Measurements from ENCODE around the gene EMP2.
"Not testable (repeated sequence)": the region's sequence is repeated elsewhere in the genome, so short reads cannot be mapped to it uniquely, and the experiment has no call there.

Gene EMP2

GRCh38 chr16:10538583-10538982, 41.8 kb downstream of the EMP2 start:
- Histone ChIP-seq H3K27me3 (ENCODE audit: control insufficient read depth in 5 of 5, insufficient read depth in 4 of 5, low read length in 5 of 5) (no peaks in the 10 kb centered on the region), H3K27ac (ENCODE audit: low read depth, low read length) (no peak overlapping the region), H3K9me3 (ENCODE audit: control insufficient read depth in 5 of 5, low read length in 5 of 5) (no peaks in the 10 kb centered on the region), H3K4me3 (ENCODE audit: low read depth in 1 of 5, low read length in 5 of 5) (no peak overlapping the region), H3K9ac (ENCODE audit: low read length in 5 of 5) (no peak overlapping the region), H3K36me3 (ENCODE audit: control insufficient read depth in 5 of 5, insufficient read depth in 5 of 5, low read length in 5 of 5) (peaks cover 0 to 81% (median 58%) of the 10 kb centered on the region in 5 donors), H3K4me1 (ENCODE audit: control insufficient read depth in 5 of 5, insufficient read depth in 5 of 5, low read length in 5 of 5) (peaks cover 0 to 2% (median 0%) of the 10 kb centered on the region in 5 donors)

DNA sequence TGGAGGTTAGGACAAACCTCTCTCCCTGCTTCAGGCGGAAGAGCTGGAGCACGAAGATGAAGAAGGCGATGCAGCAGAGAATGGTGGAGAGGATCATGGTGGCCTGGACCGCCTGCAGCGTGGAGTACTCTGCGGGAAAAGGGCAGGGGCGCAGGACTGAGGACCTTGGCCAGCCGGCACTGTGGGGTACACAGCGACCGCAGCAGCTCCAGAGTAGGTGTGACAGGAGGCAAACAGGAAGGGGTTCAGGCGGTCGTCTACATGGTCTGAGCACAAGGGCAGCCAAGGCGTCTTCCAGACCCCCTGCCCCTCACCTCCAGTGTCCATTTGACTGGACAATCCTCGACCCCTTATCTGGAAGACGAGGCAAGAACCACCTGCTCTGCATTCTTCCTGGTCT, 42.5 kb downstream of the EMP2 start:
- no peaks in the 10 kb centered on the region for H3K9me3 ChIP-seq (ENCODE audit: control insufficient read depth in 5 of 5, low read length in 5 of 5)
- peaks cover 0 to 81% (median 56%) of the 10 kb centered on the region in 5 donors for H3K36me3 ChIP-seq (ENCODE audit: control insufficient read depth in 5 of 5, insufficient read depth in 5 of 5, low read length in 5 of 5)
- H3K9ac ChIP-seq (ENCODE audit: low read length in 5 of 5) = no peak overlapping the region
- H3K27me3 ChIP-seq (ENCODE audit: control insufficient read depth in 5 of 5, insufficient read depth in 4 of 5, low read length in 5 of 5) = no peaks in the 10 kb centered on the region
- no peak overlapping the region for H3K27ac ChIP-seq (ENCODE audit: low read depth, low read length)
- no peak overlapping the region for H3K4me3 ChIP-seq (ENCODE audit: low read depth in 1 of 5, low read length in 5 of 5)
- H3K4me1 ChIP-seq (ENCODE audit: control insufficient read depth in 5 of 5, insufficient read depth in 5 of 5, low read length in 5 of 5) = peaks cover 0 to 2% (median 0%) of the 10 kb centered on the region in 5 donors

- Histone ChIP-seq H3K27ac (ENCODE audit: low read depth, low read length) (no peak overlapping the region), H3K9ac (ENCODE audit: low read length in 5 of 5) (no peak overlapping the region), H3K9me3 (ENCODE audit: control insufficient read depth in 5 of 5, low read length in 5 of 5) (no peaks in the 10 kb centered on the region), H3K4me3 (ENCODE audit: low read depth in 1 of 5, low read length in 5 of 5) (no peak overlapping the region), H3K4me1 (ENCODE audit: control insufficient read depth in 5 of 5, insufficient read depth in 5 of 5, low read length in 5 of 5) (peaks cover 0 to 2% (median 0%) of the 10 kb centered on the region in 5 donors), H3K27me3 (ENCODE audit: control insufficient read depth in 5 of 5, insufficient read depth in 4 of 5, low read length in 5 of 5) (no peaks in the 10 kb centered on the region), H3K36me3 (ENCODE audit: control insufficient read depth in 5 of 5, insufficient read depth in 5 of 5, low read length in 5 of 5) (peaks cover 0 to 84% (median 62%) of the 10 kb centered on the region in 5 donors)
Measured at GRCh38 chr16:10536814-10537389, 43.5 kb downstream of the EMP2 start.

GRCh38 chr16:10536328-10536727, 44.1 kb downstream of the EMP2 start:
- not testable (repeated sequence) for H3K4me3 ChIP-seq (ENCODE audit: low read depth in 1 of 5, low read length in 5 of 5); H3K27me3 ChIP-seq (ENCODE audit: control insufficient read depth in 5 of 5, insufficient read depth in 4 of 5, low read length in 5 of 5); H3K9me3 ChIP-seq (ENCODE audit: control insufficient read depth in 5 of 5, low read length in 5 of 5); H3K4me1 ChIP-seq (ENCODE audit: control insufficient read depth in 5 of 5, insufficient read depth in 5 of 5, low read length in 5 of 5); H3K27ac ChIP-seq (ENCODE audit: low read depth, low read length); H3K9ac ChIP-seq (ENCODE audit: low read length in 5 of 5)
- H3K36me3 ChIP-seq (ENCODE audit: control insufficient read depth in 5 of 5, insufficient read depth in 5 of 5, low read length in 5 of 5) = peaks cover 0 to 84% (median 68%) of the 10 kb centered on the region in 5 donors

- Histone ChIP-seq H3K9me3 (ENCODE audit: control insufficient read depth in 5 of 5, low read length in 5 of 5) (no peaks in the 10 kb centered on the region), H3K4me1 (ENCODE audit: control insufficient read depth in 5 of 5, insufficient read depth in 5 of 5, low read length in 5 of 5) (no peaks in the 10 kb centered on the region), H3K4me3 (ENCODE audit: low read depth in 1 of 5, low read length in 5 of 5) (no peak overlapping the region), H3K27me3 (ENCODE audit: control insufficient read depth in 5 of 5, insufficient read depth in 4 of 5, low read length in 5 of 5) (no peaks in the 10 kb centered on the region), H3K36me3 (ENCODE audit: control insufficient read depth in 5 of 5, insufficient read depth in 5 of 5, low read length in 5 of 5) (peaks cover 0 to 85% (median 66%) of the 10 kb centered on the region in 5 donors), H3K9ac (ENCODE audit: low read length in 5 of 5) (no peak overlapping the region), H3K27ac (ENCODE audit: low read depth, low read length) (no peak overlapping the region)
Measured at GRCh38 chr16:10535461-10535860, 44.9 kb downstream of the EMP2 start.

DNA sequence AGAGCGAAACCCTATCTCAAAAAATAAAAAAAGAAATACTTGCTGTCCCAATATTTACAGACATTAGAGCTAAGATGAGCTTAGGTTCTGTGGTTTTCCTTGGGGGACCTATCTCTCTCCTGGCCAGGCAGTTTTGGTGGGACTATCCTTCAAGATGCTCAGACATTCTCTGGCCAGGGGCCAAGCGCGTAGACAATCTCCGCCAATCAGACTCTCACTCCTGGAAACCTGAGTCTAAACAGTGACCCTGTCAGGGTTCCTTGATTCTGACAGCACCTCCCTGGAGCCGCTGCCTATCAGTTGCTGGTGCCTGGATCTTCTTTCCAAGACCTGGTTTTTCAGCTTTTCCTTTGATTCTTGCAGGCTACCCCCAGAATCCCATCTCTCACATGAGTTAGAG, 45.6 kb downstream of the EMP2 start:
- H3K27ac ChIP-seq (ENCODE audit: low read depth, low read length) = no peak overlapping the region
- H3K9ac ChIP-seq (ENCODE audit: low read length in 5 of 5) = no peak overlapping the region
- H3K4me3 ChIP-seq (ENCODE audit: low read depth in 1 of 5, low read length in 5 of 5) = no peak overlapping the region
- H3K36me3 ChIP-seq (ENCODE audit: control insufficient read depth in 5 of 5, insufficient read depth in 5 of 5, low read length in 5 of 5) = peaks cover 0 to 86% (median 66%) of the 10 kb centered on the region in 5 donors
- H3K9me3 ChIP-seq (ENCODE audit: control insufficient read depth in 5 of 5, low read length in 5 of 5) = no peaks in the 10 kb centered on the region
- H3K27me3 ChIP-seq (ENCODE audit: control insufficient read depth in 5 of 5, insufficient read depth in 4 of 5, low read length in 5 of 5) = no peaks in the 10 kb centered on the region
- H3K4me1 ChIP-seq (ENCODE audit: control insufficient read depth in 5 of 5, insufficient read depth in 5 of 5, low read length in 5 of 5) = no peaks in the 10 kb centered on the region

GRCh38 chr16:10533612-10534011, 46.8 kb downstream of the EMP2 start:
- H3K4me3 ChIP-seq (ENCODE audit: low read depth in 1 of 5, low read length in 5 of 5); H3K4me1 ChIP-seq (ENCODE audit: control insufficient read depth in 5 of 5, insufficient read depth in 5 of 5, low read length in 5 of 5); H3K9ac ChIP-seq (ENCODE audit: low read length in 5 of 5); H3K27me3 ChIP-seq (ENCODE audit: control insufficient read depth in 5 of 5, insufficient read depth in 4 of 5, low read length in 5 of 5); H3K9me3 ChIP-seq (ENCODE audit: control insufficient read depth in 5 of 5, low read length in 5 of 5); H3K27ac ChIP-seq (ENCODE audit: low read depth, low read length): not testable (repeated sequence)
- peaks cover 0 to 75% (median 57%) of the 10 kb centered on the region in 5 donors for H3K36me3 ChIP-seq (ENCODE audit: control insufficient read depth in 5 of 5, insufficient read depth in 5 of 5, low read length in 5 of 5)

DNA sequence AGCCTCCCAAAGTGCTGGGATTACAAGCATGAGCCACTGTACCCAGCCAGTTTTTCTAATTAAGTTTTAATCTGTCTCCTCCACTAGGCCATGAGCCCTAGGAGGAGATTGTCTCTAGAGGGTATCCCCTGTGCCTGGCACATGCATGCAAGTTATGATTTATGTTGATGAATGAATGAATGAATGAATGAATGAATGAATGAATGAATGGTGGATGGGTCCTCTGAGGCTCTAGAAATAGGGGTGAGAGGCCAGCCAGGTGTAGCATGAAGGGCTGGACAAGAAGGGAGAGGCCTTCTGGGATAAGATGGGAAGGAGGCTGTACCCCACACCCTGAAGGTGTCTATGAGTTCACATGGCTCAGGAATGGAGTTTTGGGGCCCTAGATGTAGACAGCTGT, 48.8 kb downstream of the EMP2 start:
- peaks cover 0 to 65% (median 48%) of the 10 kb centered on the region in 5 donors for H3K36me3 ChIP-seq (ENCODE audit: control insufficient read depth in 5 of 5, insufficient read depth in 5 of 5, low read length in 5 of 5)
- H3K9ac ChIP-seq (ENCODE audit: low read length in 5 of 5) = no peak overlapping the region
- H3K27me3 ChIP-seq (ENCODE audit: control insufficient read depth in 5 of 5, insufficient read depth in 4 of 5, low read length in 5 of 5) = no peaks in the 10 kb centered on the region
- no peak overlapping the region for H3K4me3 ChIP-seq (ENCODE audit: low read depth in 1 of 5, low read length in 5 of 5)
- H3K27ac ChIP-seq (ENCODE audit: low read depth, low read length) = no peak overlapping the region
- no peaks in the 10 kb centered on the region for H3K9me3 ChIP-seq (ENCODE audit: control insufficient read depth in 5 of 5, low read length in 5 of 5)
- no peaks in the 10 kb centered on the region for H3K4me1 ChIP-seq (ENCODE audit: control insufficient read depth in 5 of 5, insufficient read depth in 5 of 5, low read length in 5 of 5)

DNA sequence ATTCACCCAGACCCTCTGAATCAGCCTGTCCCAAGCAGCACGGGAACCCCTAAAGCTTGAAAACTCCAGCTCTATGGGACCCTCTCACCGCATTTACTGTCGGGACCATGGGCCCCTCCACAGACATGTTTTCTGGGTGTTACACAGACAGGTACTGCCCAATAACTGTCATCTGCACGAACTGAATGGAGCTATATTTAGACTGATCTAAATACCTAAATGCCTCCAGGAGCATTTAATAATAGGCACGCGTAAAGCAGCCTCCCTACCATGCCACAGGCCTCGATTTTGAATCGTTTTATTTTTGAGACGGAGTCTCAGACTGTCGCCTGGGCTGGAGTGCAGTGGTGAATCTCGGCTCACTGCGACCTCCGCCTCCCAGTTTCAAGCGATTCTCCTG, 49.7 kb downstream of the EMP2 start:
- Histone ChIP-seq H3K36me3 (ENCODE audit: control insufficient read depth in 5 of 5, insufficient read depth in 5 of 5, low read length in 5 of 5) (peaks cover 0 to 56% (median 41%) of the 10 kb centered on the region in 5 donors), H3K27me3 (ENCODE audit: control insufficient read depth in 5 of 5, insufficient read depth in 4 of 5, low read length in 5 of 5) (no peaks in the 10 kb centered on the region), H3K9ac (ENCODE audit: low read length in 5 of 5) (no peak overlapping the region), H3K4me1 (ENCODE audit: control insufficient read depth in 5 of 5, insufficient read depth in 5 of 5, low read length in 5 of 5) (no peaks in the 10 kb centered on the region), H3K4me3 (ENCODE audit: low read depth in 1 of 5, low read length in 5 of 5) (no peak overlapping the region), H3K9me3 (ENCODE audit: control insufficient read depth in 5 of 5, low read length in 5 of 5) (no peaks in the 10 kb centered on the region), H3K27ac (ENCODE audit: low read depth, low read length) (no peak overlapping the region)

DNA sequence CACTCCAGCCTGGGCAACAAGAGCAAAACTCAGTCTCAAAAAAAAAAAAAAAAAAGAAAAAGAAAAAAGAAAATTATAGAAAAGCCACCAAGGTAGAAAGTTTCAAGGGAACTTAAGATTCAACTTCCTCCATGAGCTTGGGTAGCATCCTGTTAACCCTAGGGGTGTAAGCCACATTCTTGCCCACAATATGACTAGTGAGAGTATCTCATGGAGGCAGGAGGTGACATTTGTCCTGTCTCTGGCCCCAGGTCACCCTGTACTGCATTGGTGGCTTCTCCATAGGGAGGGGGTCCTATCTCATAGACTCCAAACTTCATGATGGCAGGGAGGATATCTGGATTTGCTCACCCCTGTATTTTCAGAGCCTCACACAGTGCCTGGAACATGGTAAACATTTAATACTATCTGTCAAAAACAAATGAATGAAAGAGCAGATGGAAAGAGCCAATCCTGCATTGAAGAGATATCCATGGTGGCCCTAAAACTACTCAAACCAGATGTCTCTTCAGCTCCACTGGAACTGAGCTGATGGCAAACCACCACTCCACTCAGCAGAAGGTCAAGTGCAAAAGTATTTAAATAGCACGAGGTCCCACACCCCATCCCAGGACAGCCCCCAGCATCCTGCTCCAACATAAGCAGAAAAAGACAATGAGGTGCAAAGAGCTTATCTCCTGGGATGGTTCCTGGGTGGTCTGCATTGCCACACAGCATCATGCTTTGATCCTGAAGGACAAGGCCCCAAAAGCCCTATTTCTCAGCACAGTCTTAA, 50.3 kb downstream of the EMP2 start:
- Histone ChIP-seq H3K27me3 (ENCODE audit: control insufficient read depth in 5 of 5, insufficient read depth in 4 of 5, low read length in 5 of 5) (no peaks in the 10 kb centered on the region), H3K4me3 (ENCODE audit: low read depth in 1 of 5, low read length in 5 of 5) (no peak overlapping the region), H3K36me3 (ENCODE audit: control insufficient read depth in 5 of 5, insufficient read depth in 5 of 5, low read length in 5 of 5) (peaks cover 0 to 56% (median 40%) of the 10 kb centered on the region in 5 donors), H3K4me1 (ENCODE audit: control insufficient read depth in 5 of 5, insufficient read depth in 5 of 5, low read length in 5 of 5) (no peaks in the 10 kb centered on the region), H3K9me3 (ENCODE audit: control insufficient read depth in 5 of 5, low read length in 5 of 5) (no peaks in the 10 kb centered on the region), H3K9ac (ENCODE audit: low read length in 5 of 5) (no peak overlapping the region), H3K27ac (ENCODE audit: low read depth, low read length) (no peak overlapping the region)

Measured in subcutaneous abdominal adipose tissue (tissue), 5 donors.